BJ (cell line): ENCODE data around the gene JOSD2. TPM values are rescaled to one million over a fixed set of nuclear protein-coding genes. Genes with fewer than 3 reads are reported as not detected.

Experiments used
- CTCF ChIA-PET: fragments of 350-600 bp; formaldehyde crosslinking; extraction: SDS; loops from one replicate; lab custom pipeline; 2021; ENCODE audit warnings: antibody characterized with exemption, inconsistent platforms; lab: Yijun Ruan, JAX
- POLR2A ChIA-PET: fragments of 300-600 bp; sonication (Branson Sonifier 250); formaldehyde crosslinking; extraction: SDS; loops from one replicate; lab custom pipeline; 2021; ENCODE audit warnings: antibody characterized with exemption; lab: Charles Lee
- DNase-seq: peaks from one replicate; pipeline ENCODE4 v3.0.0-alpha.2; 2011; ENCODE audit warnings: low read depth
- H3K27me3 ChIP-seq: 2 replicates; pipeline ENCODE4 v1.6.0; 2011; ENCODE audit warnings: low read length; ENCODE audit not compliant: control insufficient read depth, insufficient read depth
- H3K36me3 ChIP-seq: 2 replicates; pipeline ENCODE4 v1.5.1; 2011; ENCODE audit warnings: low read length; ENCODE audit not compliant: control insufficient read depth, insufficient read depth
- H3K4me3 ChIP-seq: 2 replicates; pipeline ENCODE4 v1.5.1; 2011; ENCODE audit warnings: low read depth, mild to moderate bottlenecking, control low read depth, low read length
- polyA plus RNA-seq: library from polyadenylated mRNA; depleted of rRNA; stranded (reverse); fragments of >200 nt; gene quantifications from 2 replicates; pipeline ENCODE4 v1.2.3, GENCODE V29; 2011
- TF ChIP-seq, protein P1 (sequence below): IDR thresholded peaks from 2 replicates; pipeline ENCODE4 v1.5.1; 2011; ENCODE audit warnings: low read depth, mild to moderate bottlenecking, control low read depth, inconsistent platforms, low read length, moderate library complexity; ENCODE audit not compliant: insufficient read depth

The JOSD2 gene
- polyA plus RNA-seq, 1 experiment: 44.9 TPM

DNA sequence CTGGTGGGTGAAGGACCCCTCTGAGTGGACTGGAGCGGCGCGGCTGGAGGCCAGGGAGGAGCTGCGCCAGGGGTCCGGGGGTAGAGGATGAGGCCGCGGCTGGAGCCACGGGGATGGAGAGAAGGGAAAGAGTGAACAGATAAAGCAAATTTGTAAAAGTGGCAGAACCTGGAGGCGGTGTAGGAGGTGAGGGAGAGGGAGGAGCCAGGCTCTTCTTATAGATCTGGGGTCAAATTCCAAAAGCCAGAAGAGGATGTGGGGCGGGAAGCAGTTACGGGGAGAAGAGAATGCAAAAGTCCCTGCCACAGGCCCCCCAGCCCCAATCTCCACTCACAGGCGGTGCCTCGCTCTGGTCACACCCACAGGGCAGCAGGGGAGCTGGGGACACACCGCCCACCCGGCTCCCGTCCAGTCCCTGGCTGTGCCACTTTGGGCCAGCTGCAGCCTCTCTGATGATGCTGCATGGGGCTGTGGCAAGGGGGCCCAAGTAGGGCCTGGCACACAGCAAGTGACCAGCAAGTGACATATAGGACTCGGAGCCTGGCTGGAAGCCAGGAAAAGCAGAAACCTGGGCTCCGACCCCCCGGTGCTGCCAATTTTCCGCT, 46.1 kb upstream of the JOSD2 start:
- H3K4me3 ChIP-seq: peak overlapping the region; percentile 39
- CTCF ChIA-PET: interaction anchor here (0.6 to 4.3 kb wide), 20 partner anchors 15 to 365 kb away, joined by 3 to 37 read pairs (median 4); no protein-coding TSS in a partner anchor

DNA sequence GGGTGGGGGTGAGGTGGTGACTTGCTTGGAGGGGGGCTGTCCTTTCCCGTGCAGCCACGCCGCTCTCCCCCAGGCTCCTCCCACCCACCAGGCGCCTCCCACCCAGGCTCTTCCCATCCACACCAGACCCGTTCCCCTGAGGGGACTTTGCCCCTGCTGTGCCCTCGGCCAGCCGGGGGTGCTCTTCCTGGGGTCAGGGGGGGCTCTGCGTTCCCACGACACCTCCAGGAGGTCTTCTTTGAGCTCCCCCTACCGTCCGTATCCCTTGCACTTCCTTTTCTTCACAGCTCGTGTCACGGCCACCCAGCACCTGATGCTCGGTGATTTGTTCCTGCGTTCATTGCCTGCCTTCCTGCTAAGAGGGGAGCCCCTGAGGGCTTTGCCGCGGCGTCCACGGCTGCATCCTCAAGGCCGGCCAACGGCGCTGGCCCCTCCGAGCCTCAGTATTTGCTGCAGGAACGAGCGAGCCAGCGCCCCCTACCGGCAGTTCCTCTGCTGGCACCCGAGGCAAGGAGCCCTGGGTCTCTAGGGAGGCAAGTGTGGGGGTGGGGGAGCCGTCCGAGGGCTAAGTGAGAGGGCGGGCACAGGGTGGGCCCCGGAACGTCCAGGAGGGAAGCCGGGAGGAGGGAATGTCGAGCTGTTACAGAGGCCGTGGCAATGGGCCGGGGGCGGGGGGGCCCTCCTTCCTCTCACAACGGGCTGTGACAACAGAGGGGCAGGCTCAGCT, 45.5 kb upstream of the JOSD2 start:
- peak; percentile 4 for DNase-seq
- Histone ChIP-seq H3K27me3 (peaks cover 4% of the 10 kb centered on the region; the same call in 1 of the 2 replicates), H3K36me3 (no peaks in the 10 kb centered on the region), H3K4me3 (peak overlapping the region; percentile 39)
- ChIA-PET POLR2A (interaction anchor here (0.6 kb wide), 1 partner anchor 45 kb away, joined by 4 read pairs; the partner anchor contains the start of gene JOSD2), CTCF (interaction anchor here (0.6 to 4.3 kb wide), 39 partner anchors 9 to 366 kb away, joined by 3 to 37 read pairs (median 4); partner anchors contain the start of genes JOSD2 and POLD1)
- TF ChIP-seq, protein P1, sequence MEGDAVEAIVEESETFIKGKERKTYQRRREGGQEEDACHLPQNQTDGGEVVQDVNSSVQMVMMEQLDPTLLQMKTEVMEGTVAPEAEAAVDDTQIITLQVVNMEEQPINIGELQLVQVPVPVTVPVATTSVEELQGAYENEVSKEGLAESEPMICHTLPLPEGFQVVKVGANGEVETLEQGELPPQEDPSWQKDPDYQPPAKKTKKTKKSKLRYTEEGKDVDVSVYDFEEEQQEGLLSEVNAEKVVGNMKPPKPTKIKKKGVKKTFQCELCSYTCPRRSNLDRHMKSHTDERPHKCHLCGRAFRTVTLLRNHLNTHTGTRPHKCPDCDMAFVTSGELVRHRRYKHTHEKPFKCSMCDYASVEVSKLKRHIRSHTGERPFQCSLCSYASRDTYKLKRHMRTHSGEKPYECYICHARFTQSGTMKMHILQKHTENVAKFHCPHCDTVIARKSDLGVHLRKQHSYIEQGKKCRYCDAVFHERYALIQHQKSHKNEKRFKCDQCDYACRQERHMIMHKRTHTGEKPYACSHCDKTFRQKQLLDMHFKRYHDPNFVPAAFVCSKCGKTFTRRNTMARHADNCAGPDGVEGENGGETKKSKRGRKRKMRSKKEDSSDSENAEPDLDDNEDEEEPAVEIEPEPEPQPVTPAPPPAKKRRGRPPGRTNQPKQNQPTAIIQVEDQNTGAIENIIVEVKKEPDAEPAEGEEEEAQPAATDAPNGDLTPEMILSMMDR: peak; percentile 96

More for the DNA sequence above, 46.1 kb upstream of the JOSD2 start:
- POLR2A ChIA-PET: interaction anchor here (0.6 kb wide), 1 partner anchor 46 kb away, joined by 4 read pairs; the partner anchor contains the start of gene JOSD2
- TF ChIP-seq, protein P1: no peak
- H3K27me3 ChIP-seq: peaks cover 4% of the 10 kb centered on the region; the same call in 1 of the 2 replicates
- no peak for DNase-seq
- H3K36me3 ChIP-seq: no peaks in the 10 kb centered on the region

DNA sequence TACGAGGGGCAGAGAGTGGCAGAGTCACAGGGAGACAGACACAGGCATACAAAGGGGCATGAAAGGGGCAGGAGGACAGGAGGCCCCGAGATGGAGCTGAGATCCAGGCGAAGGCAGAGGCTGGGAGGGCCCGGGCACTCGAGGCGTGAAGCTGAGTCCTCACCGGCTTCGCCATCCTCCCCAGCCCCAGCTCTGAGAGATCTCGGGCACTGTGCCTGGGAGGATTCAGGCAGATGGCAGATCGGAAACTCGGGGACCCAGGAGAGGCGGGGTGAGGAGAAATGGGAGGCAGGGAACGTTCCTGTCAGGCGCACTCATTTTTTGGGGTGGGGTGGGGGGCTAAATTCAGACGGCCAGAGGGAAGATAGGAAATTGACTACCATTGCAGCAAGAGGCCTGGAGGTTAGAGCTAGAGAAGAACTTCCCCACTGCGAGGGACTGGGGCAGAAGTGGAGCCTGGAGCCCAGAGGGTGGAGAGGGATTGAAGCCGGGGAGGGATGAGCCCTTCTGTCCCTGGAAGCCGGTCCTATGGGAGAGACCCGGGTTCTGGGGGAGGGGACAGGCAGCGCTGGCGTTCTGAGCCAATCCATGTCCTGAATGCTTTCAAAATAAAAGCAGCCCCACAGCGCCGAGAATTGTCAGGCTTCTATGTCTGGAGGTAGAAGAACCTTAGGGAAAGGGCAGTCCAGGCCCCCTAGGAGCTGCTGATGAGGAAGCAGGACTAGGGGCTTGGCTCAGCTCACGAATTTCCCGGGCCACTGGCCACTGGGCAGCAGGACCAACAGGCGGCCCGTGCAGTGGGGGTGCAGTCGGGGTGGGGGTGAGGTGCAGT, 44.7 kb upstream of the JOSD2 start:
- CTCF ChIA-PET: interaction anchor here (0.6 to 4.3 kb wide), 32 partner anchors 8 to 228 kb away, joined by 3 to 37 read pairs (median 4); partner anchors contain the start of genes JOSD2 and POLD1
- TF ChIP-seq, protein P1: no peak
- H3K36me3 ChIP-seq: no peaks in the 10 kb centered on the region
- POLR2A ChIA-PET: no interaction called here
- H3K27me3 ChIP-seq: peaks cover 4% of the 10 kb centered on the region; the same call in 1 of the 2 replicates
- peak overlapping the region; percentile 39 for H3K4me3 ChIP-seq
- DNase-seq: no peak

DNA sequence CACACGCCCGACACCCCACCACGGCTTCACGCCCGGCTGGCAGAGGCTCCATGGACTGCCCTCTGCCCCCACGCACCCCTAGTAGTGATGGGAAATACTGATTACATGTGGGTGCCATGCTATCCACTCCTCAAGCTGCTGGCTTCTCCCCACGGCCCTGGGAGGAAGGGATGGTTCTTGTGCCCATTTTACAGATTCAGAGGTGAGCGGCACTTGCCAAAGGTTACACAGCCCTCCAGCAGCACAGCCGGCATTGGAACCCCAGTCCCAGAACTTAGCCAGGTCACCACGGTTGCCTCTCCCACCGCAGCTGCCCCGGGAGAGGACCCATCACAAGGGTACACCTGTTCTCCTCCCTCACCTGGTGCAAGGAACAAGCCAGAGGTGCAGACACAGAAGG, 44.0 kb upstream of the JOSD2 start:
- TF ChIP-seq, protein P1: no peak
- ChIA-PET POLR2A (no interaction called here), CTCF (interaction anchor here (1.6 to 4.3 kb wide), 5 partner anchors 11 to 198 kb away, joined by 3 to 37 read pairs (median 12); no protein-coding TSS in a partner anchor)
- Histone ChIP-seq H3K4me3 (no peak overlapping the region), H3K27me3 (peaks cover 4% of the 10 kb centered on the region; the same call in 1 of the 2 replicates), H3K36me3 (no peaks in the 10 kb centered on the region)
- DNase-seq: no peak
